Peyer's patch (tissue), 4 donors: ENCODE data around the gene PTPRZ1. TPM values are rescaled to one million over a fixed set of nuclear protein-coding genes. Genes with fewer than 3 reads are reported as not detected.

Source experiments
- DNase-seq, 3 donors: peaks; one replicate each; pipeline ENCODE4 v3.0.0-alpha.2; 2017 to 2019
- H3K27ac ChIP-seq, 4 donors: fragments of 200-600 bp; sonication (generic); one replicate each; pipeline ENCODE4 v1.5.1; 2016 to 2019
- H3K27me3 ChIP-seq, 2 donors: fragments of 200-600 bp; sonication (generic); one replicate each; pipeline ENCODE4 v1.5.1; 2019
- H3K36me3 ChIP-seq, 3 donors: fragments of 200-600 bp; sonication (generic); one replicate each; pipeline ENCODE4 v1.5.1; 2016 to 2019
- H3K4me1 ChIP-seq, 4 donors: fragments of 200-600 bp; sonication (generic); one replicate each; pipeline ENCODE4 v1.5.1; 2016 to 2019
- H3K4me3 ChIP-seq, 4 donors: fragments of 200-600 bp; sonication (generic); 1 replicate in 3 of 4; 2 replicates in 1 of 4; pipeline ENCODE4 v1.5.1; 2016 to 2019; ENCODE audit warnings: mild to moderate bottlenecking in 1 of 4
- H3K9me3 ChIP-seq, 4 donors: fragments of 200-600 bp; sonication (generic); one replicate each; pipeline ENCODE4 v1.5.1; 2016 to 2019; ENCODE audit warnings: mild to moderate bottlenecking in 1 of 4
- POLR2A ChIP-seq, 2 donors: fragments of 450-650 bp; IDR thresholded peaks; one replicate each; pipeline ENCODE4 v1.5.1; 2017; ENCODE audit warnings: antibody characterized with exemption in 2 of 2, mild to moderate bottlenecking in 2 of 2, moderate library complexity in 2 of 2
- total RNA-seq, 4 donors: library from RNA; depleted of rRNA; stranded (reverse); fragments of >200 nt; gene quantifications; one replicate each; pipeline ENCODE4 v1.1.0, GENCODE V29; 2016
- TF ChIP-seq, protein P1 (sequence below), 6 experiments: fragments of 450-650 bp in 4 of 6; fragments of 200-600 bp in 2 of 6; sonication (generic) in 1 of 6; IDR thresholded peaks; one replicate each; pipeline ENCODE4 v1.5.1; 2017 to 2019; ENCODE audit warnings: antibody characterized with exemption in 6 of 6, mild to moderate bottlenecking in 3 of 6, moderate library complexity in 1 of 6

PTPRZ1 gene
- total RNA-seq, 4 donors from 2014 or later, result 0.54 to 1.7 TPM; not detected in 2

DNA sequence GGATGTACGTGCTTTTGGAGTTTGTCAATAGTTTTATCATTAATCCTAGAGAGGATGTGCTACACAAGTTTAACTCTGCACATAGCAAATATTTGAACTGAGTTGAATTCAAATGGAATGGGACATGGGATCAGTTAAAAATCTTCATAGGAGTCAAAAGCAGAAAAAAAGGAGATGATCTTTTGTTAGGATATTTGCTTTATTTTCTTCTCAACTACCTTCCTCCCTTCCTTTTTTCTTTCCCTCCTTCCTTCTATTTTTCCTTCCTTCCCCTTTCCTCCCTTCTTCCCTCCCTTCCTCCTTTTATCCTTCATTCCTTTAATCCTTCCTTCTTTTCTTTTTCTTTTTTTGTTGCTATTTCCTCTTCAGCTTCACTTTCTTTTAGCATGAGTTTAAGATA, 6.6 kb downstream of the PTPRZ1 start:
- no peak overlapping the region for H3K27ac ChIP-seq
- H3K9me3 ChIP-seq, result no peaks in the 10 kb centered on the region

DNA sequence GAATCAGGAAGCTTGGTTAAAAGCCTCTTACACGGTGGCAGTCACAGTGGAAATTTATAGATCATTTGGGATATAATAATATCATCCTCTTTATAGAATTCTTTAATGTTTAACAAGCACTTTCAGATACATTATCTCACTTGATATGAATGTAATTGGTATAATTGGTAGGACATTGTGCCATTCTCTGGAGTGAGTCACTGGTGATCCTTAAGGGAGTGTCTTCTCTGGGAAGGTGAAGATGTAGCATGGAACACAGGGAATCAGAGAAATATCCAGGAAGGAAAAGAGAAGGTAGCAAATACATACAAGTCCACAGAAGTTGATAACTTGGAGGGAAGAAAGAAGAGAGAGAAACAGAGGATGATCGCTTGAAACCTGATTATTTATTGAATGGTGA, 9.8 kb downstream of the PTPRZ1 start:
- DNase-seq, result no peak
- Histone ChIP-seq H3K27me3 (no peaks in the 10 kb centered on the region), H3K27ac (no peak overlapping the region), H3K36me3 (no peaks in the 10 kb centered on the region), H3K4me3 (no peak overlapping the region), H3K4me1 (no peaks in the 10 kb centered on the region), H3K9me3 (no peaks in the 10 kb centered on the region)
- TF ChIP-seq POLR2A (IDR thresholded peaks at IDR 0.05), result no peak
- TF ChIP-seq, protein P1, sequence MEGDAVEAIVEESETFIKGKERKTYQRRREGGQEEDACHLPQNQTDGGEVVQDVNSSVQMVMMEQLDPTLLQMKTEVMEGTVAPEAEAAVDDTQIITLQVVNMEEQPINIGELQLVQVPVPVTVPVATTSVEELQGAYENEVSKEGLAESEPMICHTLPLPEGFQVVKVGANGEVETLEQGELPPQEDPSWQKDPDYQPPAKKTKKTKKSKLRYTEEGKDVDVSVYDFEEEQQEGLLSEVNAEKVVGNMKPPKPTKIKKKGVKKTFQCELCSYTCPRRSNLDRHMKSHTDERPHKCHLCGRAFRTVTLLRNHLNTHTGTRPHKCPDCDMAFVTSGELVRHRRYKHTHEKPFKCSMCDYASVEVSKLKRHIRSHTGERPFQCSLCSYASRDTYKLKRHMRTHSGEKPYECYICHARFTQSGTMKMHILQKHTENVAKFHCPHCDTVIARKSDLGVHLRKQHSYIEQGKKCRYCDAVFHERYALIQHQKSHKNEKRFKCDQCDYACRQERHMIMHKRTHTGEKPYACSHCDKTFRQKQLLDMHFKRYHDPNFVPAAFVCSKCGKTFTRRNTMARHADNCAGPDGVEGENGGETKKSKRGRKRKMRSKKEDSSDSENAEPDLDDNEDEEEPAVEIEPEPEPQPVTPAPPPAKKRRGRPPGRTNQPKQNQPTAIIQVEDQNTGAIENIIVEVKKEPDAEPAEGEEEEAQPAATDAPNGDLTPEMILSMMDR (IDR thresholded peaks at IDR 0.05), result no peak

More for the DNA sequence above, 6.6 kb downstream of the PTPRZ1 start:
- no peak for DNase-seq
- no peaks in the 10 kb centered on the region for H3K36me3 ChIP-seq
- TF ChIP-seq POLR2A (IDR thresholded peaks at IDR 0.05), result no peak
- TF ChIP-seq, protein P1 (IDR thresholded peaks at IDR 0.05), result no peak
- peaks cover 0 to 2% of the 10 kb centered on the region in 2 donors for H3K27me3 ChIP-seq
- no peaks in the 10 kb centered on the region for H3K4me1 ChIP-seq
- H3K4me3 ChIP-seq, result no peak overlapping the region

DNA sequence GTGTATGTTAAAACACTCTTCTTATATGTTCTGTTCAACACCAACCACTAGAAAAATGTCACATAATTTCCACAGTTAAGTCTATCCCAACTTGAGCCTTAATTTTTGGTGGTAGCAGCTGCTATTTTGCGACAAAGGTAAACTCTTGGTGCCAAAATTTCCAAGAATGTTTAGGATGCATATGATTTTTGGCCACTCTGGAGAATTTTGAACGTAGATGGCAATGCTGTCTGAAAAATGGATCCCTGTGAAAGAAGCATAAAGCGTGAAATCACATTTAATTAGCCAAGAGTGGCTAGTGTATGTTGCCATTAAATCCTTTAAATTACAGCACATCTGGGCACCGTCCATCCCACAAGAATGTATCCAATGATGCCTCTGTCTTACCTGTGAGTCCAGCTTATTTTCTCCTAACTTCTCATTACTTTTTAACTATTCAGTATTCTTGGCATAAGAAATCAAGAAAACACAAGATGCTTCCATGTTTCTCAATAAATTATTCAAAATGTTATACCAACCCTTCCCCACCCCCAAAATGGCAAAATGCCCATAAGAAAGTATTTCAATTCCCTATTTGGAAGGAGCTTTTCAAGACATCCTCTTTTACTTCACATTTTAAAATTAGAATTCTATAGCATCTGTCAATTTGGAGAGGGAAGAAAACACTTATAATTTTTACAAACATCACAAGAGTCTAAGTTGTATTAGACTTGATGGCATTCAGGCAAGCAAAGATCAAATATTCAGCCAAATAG, 12.4 kb downstream of the PTPRZ1 start:
- Histone ChIP-seq H3K9me3 (no peaks in the 10 kb centered on the region), H3K36me3 (no peaks in the 10 kb centered on the region), H3K4me3 (no peak overlapping the region), H3K27ac (no peak overlapping the region), H3K27me3 (no peaks in the 10 kb centered on the region), H3K4me1 (no peaks in the 10 kb centered on the region)
- TF ChIP-seq, protein P1 (IDR thresholded peaks at IDR 0.05), result no peak
- TF ChIP-seq POLR2A (IDR thresholded peaks at IDR 0.05), result no peak
- no peak for DNase-seq

DNA sequence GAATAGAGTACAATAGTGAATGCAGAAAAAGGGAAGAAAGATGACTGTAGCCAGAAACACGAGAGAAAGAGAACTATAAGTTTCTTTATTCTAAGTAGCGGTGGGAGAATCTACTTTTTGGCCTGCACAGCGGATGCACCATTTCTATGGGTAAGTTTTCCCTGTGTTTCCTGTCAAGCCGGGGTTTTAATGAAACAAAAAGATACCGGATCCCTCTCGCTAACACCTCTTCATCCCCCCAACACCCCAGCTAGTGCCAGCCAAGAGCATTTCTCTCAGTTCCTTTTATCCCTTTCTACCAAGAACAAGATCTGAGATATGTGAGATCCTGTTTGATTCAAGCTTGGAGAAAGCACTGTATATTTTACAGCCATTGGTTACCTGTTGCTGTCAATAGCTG, 14.7 kb downstream of the PTPRZ1 start:
- DNase-seq, result no peak
- no peak overlapping the region for H3K4me3 ChIP-seq
- no peak overlapping the region for H3K27ac ChIP-seq
- H3K4me1 ChIP-seq, result no peaks in the 10 kb centered on the region
- no peaks in the 10 kb centered on the region for H3K36me3 ChIP-seq
- H3K9me3 ChIP-seq, result no peaks in the 10 kb centered on the region
- no peaks in the 10 kb centered on the region for H3K27me3 ChIP-seq
- no peak for TF ChIP-seq POLR2A (IDR thresholded peaks at IDR 0.05)
- TF ChIP-seq, protein P1 (IDR thresholded peaks at IDR 0.05), result no peak

DNA sequence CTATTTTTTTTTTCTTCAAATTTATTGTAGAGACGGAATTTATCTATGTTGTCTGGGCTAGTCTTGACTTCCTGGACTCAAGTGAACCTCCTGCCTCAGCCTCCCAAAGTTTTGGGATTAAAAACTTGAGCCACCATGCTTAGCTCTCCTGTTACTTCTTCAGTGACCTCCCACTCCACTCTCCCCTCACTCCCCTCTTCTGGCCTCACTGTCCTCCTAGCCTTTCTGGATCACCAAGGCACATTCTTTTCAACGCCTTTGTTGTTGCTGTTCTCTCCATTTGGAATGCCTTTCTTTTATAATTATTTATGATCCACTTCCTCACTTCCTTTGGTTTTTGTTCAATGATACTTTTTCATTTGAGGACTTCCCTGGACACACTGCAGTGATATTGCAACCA, 17.9 kb downstream of the PTPRZ1 start:
- Histone ChIP-seq H3K36me3 (no peaks in the 10 kb centered on the region), H3K4me1 (no peaks in the 10 kb centered on the region), H3K4me3 (no peak overlapping the region), H3K27me3 (no peaks in the 10 kb centered on the region), H3K27ac (no peak overlapping the region), H3K9me3 (no peaks in the 10 kb centered on the region)
- no peak for DNase-seq
- TF ChIP-seq, protein P1 (IDR thresholded peaks at IDR 0.05), result no peak
- no peak for TF ChIP-seq POLR2A (IDR thresholded peaks at IDR 0.05)
